ENCODE measurements around the gene TMEM62.
"Not testable (repeated sequence)": the region's sequence is repeated elsewhere in the genome, so short reads cannot be mapped to it uniquely, and the experiment has no call there.

The TMEM62 gene

GRCh38 chr15:43215961-43216360, 82.6 kb downstream of the TMEM62 start:
- no peak for DNase-seq (ENCODE audit: low spot score)
- TF ChIP-seq CTCF (IDR thresholded peaks at IDR 0.05; ENCODE audit: borderline replicate concordance, control extremely low read depth, extremely low read depth, insufficient read depth, missing control alignments) = no peak
- in situ Hi-C loops (cut with MboI; ENCODE audit: low sequenced_read_pairs, unreplicated experiment) = no loop called here

- in situ Hi-C loops (cut with MboI; ENCODE audit: low sequenced_read_pairs, unreplicated experiment) = no loop called here
- DNase-seq (ENCODE audit: low spot score) = no peak
- no peak for TF ChIP-seq CTCF (IDR thresholded peaks at IDR 0.05; ENCODE audit: borderline replicate concordance, control extremely low read depth, extremely low read depth, insufficient read depth, missing control alignments)
These were observed 85.7 kb downstream of the TMEM62 start for GRCh38 chr15:43218908-43219706.

- in situ Hi-C loops (cut with MboI; ENCODE audit: low sequenced_read_pairs, unreplicated experiment) = no loop called here
- DNase-seq (ENCODE audit: low spot score) = no peak
- no peak for TF ChIP-seq CTCF (IDR thresholded peaks at IDR 0.05; ENCODE audit: borderline replicate concordance, control extremely low read depth, extremely low read depth, insufficient read depth, missing control alignments)
These were observed 86.8 kb downstream of the TMEM62 start for GRCh38 chr15:43219929-43220928.

- TF ChIP-seq CTCF (IDR thresholded peaks at IDR 0.05; ENCODE audit: borderline replicate concordance, control extremely low read depth, extremely low read depth, insufficient read depth, missing control alignments) = no peak
- in situ Hi-C loops (cut with MboI; ENCODE audit: low sequenced_read_pairs, unreplicated experiment) = no loop called here
- DNase-seq (ENCODE audit: low spot score) = no peak
These were observed 87.6 kb downstream of the TMEM62 start, which contains the start of gene EPB42 for GRCh38 chr15:43220991-43221403. Gene EPB42, minus strand, starts transcription at chr15:43221018. Its CDS starts 193 bp downstream, at chr15:43220825.

- in situ Hi-C loops (cut with MboI; ENCODE audit: low sequenced_read_pairs, unreplicated experiment) = no loop called here
- no peak for DNase-seq (ENCODE audit: low spot score)
- TF ChIP-seq CTCF (IDR thresholded peaks at IDR 0.05; ENCODE audit: borderline replicate concordance, control extremely low read depth, extremely low read depth, insufficient read depth, missing control alignments) = no peak
These were observed 88.0 kb downstream of the TMEM62 start for GRCh38 chr15:43221422-43221821.

- peak; percentile 73 for TF ChIP-seq CTCF (IDR thresholded peaks at IDR 0.05; ENCODE audit: borderline replicate concordance, control extremely low read depth, extremely low read depth, insufficient read depth, missing control alignments)
- DNase-seq (ENCODE audit: low spot score) = peak; percentile 84
- in situ Hi-C loops (cut with MboI; ENCODE audit: low sequenced_read_pairs, unreplicated experiment) = loop anchor here (5.0 kb wide), 1 partner anchor 52 kb away; no protein-coding TSS in a partner anchor
These were observed 92.0 kb downstream of the TMEM62 start for GRCh38 chr15:43225201-43225949.

GRCh38 chr15:43225950-43226255, 92.5 kb downstream of the TMEM62 start:
- DNase-seq (ENCODE audit: low spot score) = not testable (repeated sequence)
- in situ Hi-C loops (cut with MboI; ENCODE audit: low sequenced_read_pairs, unreplicated experiment) = loop anchor here (5.0 kb wide), 1 partner anchor 51 kb away; no protein-coding TSS in a partner anchor
